SK-N-SH (cell line): ENCODE results near the gene PDXP. TPM values are rescaled to one million over a fixed set of nuclear protein-coding genes. Genes with fewer than 3 reads are reported as not detected.

Source experiments
- CTCF ChIA-PET: fragments of 300-600, 350-600 bp; formaldehyde crosslinking; extraction: SDS; loops from one replicate; lab custom pipeline; 2021; lab: Yijun Ruan, JAX
- POLR2A ChIA-PET: fragments of 350-600 bp; sonication (Branson Sonifier 250); formaldehyde crosslinking; extraction: SDS; loops from one replicate; lab custom pipeline; 2020; ENCODE audit warnings: antibody characterized with exemption, inconsistent platforms; lab: Yijun Ruan, JAX
- DNase-seq: peaks from one replicate; pipeline ENCODE4 v3.0.0; 2012
- H2AFZ ChIP-seq: fragments of 200-600 bp; sonication (generic); 2 replicates; pipeline ENCODE4 v1.8.1; 2016; ENCODE audit warnings: antibody characterized with exemption, mild to moderate bottlenecking, low read depth
- H3F3A ChIP-seq: fragments of 200-600 bp; sonication (generic); replicated peaks from 2 replicates; pipeline ENCODE3; 2016; ENCODE audit warnings: antibody characterized with exemption, mild to moderate bottlenecking; ENCODE audit not compliant: insufficient read depth
- H3K27ac ChIP-seq, 2 experiments: fragments of 200-500 bp in 1 of 2; fragments of 200-600 bp in 1 of 2; sonication (Bioruptor generic) in 1 of 2; sonication (generic), shearing (Covaris generic) in 1 of 2; 2 replicates each; pipeline versions ENCODE4 v1.5.1 to v1.6.1; 2014 to 2016; ENCODE audit warnings: low read depth in 2 of 2, inconsistent platforms in 1 of 2, low read length in 1 of 2, mild to moderate bottlenecking in 1 of 2, mixed read lengths in 1 of 2
- H3K27me3 ChIP-seq: fragments of 200-600 bp; sonication (generic), shearing (Covaris generic); 2 replicates; pipeline ENCODE4 v1.6.1; 2016; ENCODE audit warnings: mixed run types; ENCODE audit not compliant: insufficient read depth
- H3K36me3 ChIP-seq, 2 experiments: fragments of 200-500 bp in 1 of 2; fragments of 200-600 bp in 1 of 2; sonication (Bioruptor generic) in 1 of 2; sonication (generic) in 1 of 2; replicated peaks in 1 of 2; 2 replicates each; pipeline versions ENCODE3 to v1.5.1; 2014 to 2016; ENCODE audit warnings: low read length in 1 of 2, mild to moderate bottlenecking in 1 of 2; ENCODE audit not compliant: insufficient read depth in 2 of 2, control insufficient read depth in 1 of 2
- H3K4me1 ChIP-seq, 2 experiments: fragments of 200-500 bp in 1 of 2; fragments of 200-600 bp in 1 of 2; sonication (Bioruptor generic) in 1 of 2; sonication (generic), shearing (Covaris generic) in 1 of 2; 2 replicates each; pipeline versions ENCODE4 v1.5.1 to v1.6.1; 2014 to 2016; ENCODE audit warnings: low read depth in 1 of 2, low read length in 1 of 2, mixed run types in 1 of 2; ENCODE audit not compliant: insufficient read depth in 2 of 2, control insufficient read depth in 1 of 2
- H3K4me2 ChIP-seq: fragments of 200-600 bp; sonication (generic), shearing (Covaris generic); 2 replicates; pipeline ENCODE4 v1.6.1; 2017; ENCODE audit warnings: mixed run types
- H3K4me3 ChIP-seq, 2 experiments: fragments of 200-500 bp in 1 of 2; fragments of 200-600 bp in 1 of 2; sonication (Bioruptor generic) in 1 of 2; sonication (generic), shearing (Covaris generic) in 1 of 2; 2 replicates each; pipeline versions ENCODE4 v1.5.1 to v1.8.1; 2014 to 2016; ENCODE audit warnings: low read depth in 2 of 2, inconsistent platforms in 1 of 2, low read length in 1 of 2, mild to moderate bottlenecking in 1 of 2, mixed read lengths in 1 of 2, moderate library complexity in 1 of 2
- H3K79me2 ChIP-seq: fragments of 200-600 bp; sonication (generic); 2 replicates; pipeline ENCODE4 v1.8.1; 2017; ENCODE audit warnings: mild to moderate bottlenecking; ENCODE audit not compliant: insufficient read depth
- H3K9ac ChIP-seq: fragments of 200-600 bp; sonication (generic); 2 replicates; pipeline ENCODE4 v1.6.1; 2017; ENCODE audit warnings: mixed run types
- H3K9me2 ChIP-seq: fragments of 200-600 bp; sonication (generic); 2 replicates; pipeline ENCODE4 v1.6.1; 2017; ENCODE audit warnings: mixed run types
- H3K9me3 ChIP-seq: fragments of 200-600 bp; sonication (generic); 2 replicates; pipeline ENCODE4 v1.6.1; 2017; ENCODE audit warnings: mixed run types, mild to moderate bottlenecking, moderate library complexity
- H4K20me1 ChIP-seq: fragments of 200-600 bp; sonication (generic); 2 replicates; pipeline ENCODE4 v1.6.1; 2017; ENCODE audit warnings: mild to moderate bottlenecking, mixed run types; ENCODE audit not compliant: insufficient read depth
- CHD2 ChIP-seq: fragments of 150-350 bp; IDR thresholded peaks from 2 replicates; pipeline ENCODE4 v1.6.1; 2018; ENCODE audit warnings: low read length; ENCODE audit not compliant: partially characterized antibody
- ELF1 ChIP-seq: IDR thresholded peaks from 2 replicates; pipeline ENCODE4 v1.4.0; 2012
- EP300 ChIP-seq, 2 experiments: IDR thresholded peaks; 2 replicates each; pipeline versions ENCODE4 v1.4.0 to v1.6.1; 2012; ENCODE audit warnings: borderline replicate concordance in 1 of 2, low read depth in 1 of 2, low read length in 1 of 2
- FOXJ3 ChIP-seq: sonication (generic); formaldehyde crosslinking; IDR thresholded peaks from 2 replicates; pipeline ENCODE4 v1.5.1; 2020; ENCODE audit warnings: mild to moderate bottlenecking, missing genetic modification reagents
- GABPA ChIP-seq: IDR thresholded peaks from 2 replicates; pipeline ENCODE4 v1.4.0; 2012; ENCODE audit warnings: low read depth, mild to moderate bottlenecking
- IRF3 ChIP-seq: fragments of 150-350 bp; IDR thresholded peaks from 2 replicates; pipeline ENCODE4 v1.6.1; 2016; ENCODE audit warnings: mild to moderate bottlenecking, low read depth, low read length
- JUND ChIP-seq: IDR thresholded peaks from 2 replicates; pipeline ENCODE4 v1.4.0; 2012
- NFIC ChIP-seq: IDR thresholded peaks from 2 replicates; pipeline ENCODE4 v1.4.0; 2012; ENCODE audit warnings: borderline replicate concordance
- POLR2AphosphoS5 ChIP-seq: IDR thresholded peaks from 2 replicates; pipeline ENCODE4 v1.6.1; 2012; ENCODE audit warnings: low read depth, low read length
- RAD21 ChIP-seq: IDR thresholded peaks from 2 replicates; pipeline ENCODE4 v1.6.1; 2012; ENCODE audit warnings: mild to moderate bottlenecking, low read length
- SIN3A ChIP-seq: IDR thresholded peaks from 2 replicates; pipeline ENCODE4 v1.6.1; 2012; ENCODE audit warnings: low read depth, mild to moderate bottlenecking, low read length, moderate library complexity, borderline replicate concordance
- WGBS: methylation state at CpG from one replicate; pipeline ENCODE4 v1.1.6; 2017; ENCODE audit warnings: low lambda C conversion rate; 5-methylcytosine and 5-hydroxymethylcytosine counted together
- polyA plus RNA-seq, 3 experiments: library from polyadenylated mRNA; depleted of rRNA; stranded (reverse); fragments of >200 nt; gene quantifications; 2 replicates each; pipeline ENCODE4 v1.2.3, GENCODE V29; 2012
- TF ChIP-seq, protein P1 (sequence below): IDR thresholded peaks from 2 replicates; pipeline ENCODE4 v1.6.1; 2012; ENCODE audit warnings: mild to moderate bottlenecking, low read depth, low read length, moderate library complexity
- TF ChIP-seq, protein P2 (sequence below): fragments of 200-600 bp; sonication (generic); IDR thresholded peaks from 2 replicates; pipeline ENCODE4 v1.6.1; 2017; ENCODE audit warnings: antibody characterized with exemption, mild to moderate bottlenecking, moderate library complexity
- TF ChIP-seq, protein P3 (sequence below): fragments of 150-350 bp; IDR thresholded peaks from 2 replicates; pipeline ENCODE4 v1.6.1; 2017; ENCODE audit warnings: antibody characterized with exemption, low read length, low read depth, borderline replicate concordance

Gene PDXP
- polyA plus RNA-seq, 1 of the 3 experiments (the other 2 are of a cell fraction), result 22.5 TPM

- no peaks in the 10 kb centered on the region for H3K9me2 ChIP-seq
- H3K4me3 ChIP-seq, result no peak overlapping the region
- no peak for TF ChIP-seq RAD21
- no peak for TF ChIP-seq GABPA
- no peak for TF ChIP-seq SIN3A
- no peak for TF ChIP-seq POLR2AphosphoS5
- TF ChIP-seq JUND, result no peak
- no peak for TF ChIP-seq EP300 (IDR thresholded peaks at IDR 0.05; ENCODE audit: borderline replicate concordance in 1 of 2, low read depth in 1 of 2, low read length in 1 of 2)
- no peak for TF ChIP-seq IRF3
- TF ChIP-seq, protein P1, sequence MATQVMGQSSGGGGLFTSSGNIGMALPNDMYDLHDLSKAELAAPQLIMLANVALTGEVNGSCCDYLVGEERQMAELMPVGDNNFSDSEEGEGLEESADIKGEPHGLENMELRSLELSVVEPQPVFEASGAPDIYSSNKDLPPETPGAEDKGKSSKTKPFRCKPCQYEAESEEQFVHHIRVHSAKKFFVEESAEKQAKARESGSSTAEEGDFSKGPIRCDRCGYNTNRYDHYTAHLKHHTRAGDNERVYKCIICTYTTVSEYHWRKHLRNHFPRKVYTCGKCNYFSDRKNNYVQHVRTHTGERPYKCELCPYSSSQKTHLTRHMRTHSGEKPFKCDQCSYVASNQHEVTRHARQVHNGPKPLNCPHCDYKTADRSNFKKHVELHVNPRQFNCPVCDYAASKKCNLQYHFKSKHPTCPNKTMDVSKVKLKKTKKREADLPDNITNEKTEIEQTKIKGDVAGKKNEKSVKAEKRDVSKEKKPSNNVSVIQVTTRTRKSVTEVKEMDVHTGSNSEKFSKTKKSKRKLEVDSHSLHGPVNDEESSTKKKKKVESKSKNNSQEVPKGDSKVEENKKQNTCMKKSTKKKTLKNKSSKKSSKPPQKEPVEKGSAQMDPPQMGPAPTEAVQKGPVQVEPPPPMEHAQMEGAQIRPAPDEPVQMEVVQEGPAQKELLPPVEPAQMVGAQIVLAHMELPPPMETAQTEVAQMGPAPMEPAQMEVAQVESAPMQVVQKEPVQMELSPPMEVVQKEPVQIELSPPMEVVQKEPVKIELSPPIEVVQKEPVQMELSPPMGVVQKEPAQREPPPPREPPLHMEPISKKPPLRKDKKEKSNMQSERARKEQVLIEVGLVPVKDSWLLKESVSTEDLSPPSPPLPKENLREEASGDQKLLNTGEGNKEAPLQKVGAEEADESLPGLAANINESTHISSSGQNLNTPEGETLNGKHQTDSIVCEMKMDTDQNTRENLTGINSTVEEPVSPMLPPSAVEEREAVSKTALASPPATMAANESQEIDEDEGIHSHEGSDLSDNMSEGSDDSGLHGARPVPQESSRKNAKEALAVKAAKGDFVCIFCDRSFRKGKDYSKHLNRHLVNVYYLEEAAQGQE, result no peak
- TF ChIP-seq, protein P2, sequence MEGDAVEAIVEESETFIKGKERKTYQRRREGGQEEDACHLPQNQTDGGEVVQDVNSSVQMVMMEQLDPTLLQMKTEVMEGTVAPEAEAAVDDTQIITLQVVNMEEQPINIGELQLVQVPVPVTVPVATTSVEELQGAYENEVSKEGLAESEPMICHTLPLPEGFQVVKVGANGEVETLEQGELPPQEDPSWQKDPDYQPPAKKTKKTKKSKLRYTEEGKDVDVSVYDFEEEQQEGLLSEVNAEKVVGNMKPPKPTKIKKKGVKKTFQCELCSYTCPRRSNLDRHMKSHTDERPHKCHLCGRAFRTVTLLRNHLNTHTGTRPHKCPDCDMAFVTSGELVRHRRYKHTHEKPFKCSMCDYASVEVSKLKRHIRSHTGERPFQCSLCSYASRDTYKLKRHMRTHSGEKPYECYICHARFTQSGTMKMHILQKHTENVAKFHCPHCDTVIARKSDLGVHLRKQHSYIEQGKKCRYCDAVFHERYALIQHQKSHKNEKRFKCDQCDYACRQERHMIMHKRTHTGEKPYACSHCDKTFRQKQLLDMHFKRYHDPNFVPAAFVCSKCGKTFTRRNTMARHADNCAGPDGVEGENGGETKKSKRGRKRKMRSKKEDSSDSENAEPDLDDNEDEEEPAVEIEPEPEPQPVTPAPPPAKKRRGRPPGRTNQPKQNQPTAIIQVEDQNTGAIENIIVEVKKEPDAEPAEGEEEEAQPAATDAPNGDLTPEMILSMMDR, result no peak
- no peak for TF ChIP-seq FOXJ3 (CRISPR knock-in tag)
- TF ChIP-seq, protein P3, sequence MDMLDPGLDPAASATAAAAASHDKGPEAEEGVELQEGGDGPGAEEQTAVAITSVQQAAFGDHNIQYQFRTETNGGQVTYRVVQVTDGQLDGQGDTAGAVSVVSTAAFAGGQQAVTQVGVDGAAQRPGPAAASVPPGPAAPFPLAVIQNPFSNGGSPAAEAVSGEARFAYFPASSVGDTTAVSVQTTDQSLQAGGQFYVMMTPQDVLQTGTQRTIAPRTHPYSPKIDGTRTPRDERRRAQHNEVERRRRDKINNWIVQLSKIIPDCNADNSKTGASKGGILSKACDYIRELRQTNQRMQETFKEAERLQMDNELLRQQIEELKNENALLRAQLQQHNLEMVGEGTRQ, result no peak
- TF ChIP-seq CHD2, result no peak
- TF ChIP-seq NFIC, result no peak
- no peak for TF ChIP-seq ELF1
- no peak overlapping the region for H2AFZ ChIP-seq
- H3K4me1 ChIP-seq, result peaks cover 0 to 4% of the 10 kb centered on the region in 2 experiments; a peak in 1 of 4 replicates
- H3K4me2 ChIP-seq, result no peak overlapping the region
- H3K27ac ChIP-seq, result no peak overlapping the region
- no peaks in the 10 kb centered on the region for H3K27me3 ChIP-seq
- POLR2A ChIA-PET, result interaction anchor here (1.2 kb wide), 1 partner anchor 135 kb away, joined by 3 read pairs; no protein-coding TSS in a partner anchor
- 97% methylated on average over 10 of the region's 12 CpGs for WGBS
- no peaks in the 10 kb centered on the region for H3K79me2 ChIP-seq
- CTCF ChIA-PET, result interaction anchor here (1.0 to 34.3 kb wide), 7 partner anchors 10 to 113 kb away, joined by 3 to 898 read pairs (median 6); partner anchors contain the start of genes GGA1, LGALS1, NOL12 and PDXP
- no peak for DNase-seq
- H3K9me3 ChIP-seq, result no peaks in the 10 kb centered on the region
- peaks cover 4% of the 10 kb centered on the region for H3F3A ChIP-seq
- peaks cover 5 to 41% of the 10 kb centered on the region in 2 experiments for H3K36me3 ChIP-seq
- no peak overlapping the region for H3K9ac ChIP-seq
- no peaks in the 10 kb centered on the region for H4K20me1 ChIP-seq
Measured at GRCh38 chr22:37621352-37621860, 37.1 kb upstream of the PDXP start.
